Smooth muscle cell (in vitro differentiated cells): ENCODE data around the gene ZNF135. TPM values are rescaled to one million over a fixed set of nuclear protein-coding genes. Genes with fewer than 3 reads are reported as not detected.

Experiments used
- DNase-seq: peaks from one replicate; lab custom pipeline; 2025; ENCODE audit not compliant: unreplicated experiment; lab: John Stamatoyannopoulos, UW
- H2AFZ ChIP-seq: fragments of 200-600 bp; sonication (generic); 2 replicates; pipeline ENCODE4 v1.6.0; 2016; ENCODE audit warnings: antibody characterized with exemption, low read depth, mild to moderate bottlenecking
- H3F3A ChIP-seq: fragments of 200-600 bp; sonication (generic); 2 replicates; pipeline ENCODE4 v1.6.0; 2017; ENCODE audit warnings: antibody characterized with exemption, low read depth
- H3K27ac ChIP-seq: fragments of 200-600 bp; sonication (generic); 2 replicates; pipeline ENCODE4 v1.5.1; 2016; ENCODE audit warnings: low read depth, mild to moderate bottlenecking
- H3K27me3 ChIP-seq: fragments of 200-600 bp; sonication (generic); 2 replicates; pipeline ENCODE4 v1.6.1; 2016; ENCODE audit warnings: low read depth, mild to moderate bottlenecking
- H3K36me3 ChIP-seq: fragments of 200-600 bp; sonication (generic); 2 replicates; pipeline ENCODE4 v1.5.1; 2016; ENCODE audit warnings: low read depth
- H3K4me1 ChIP-seq: fragments of 200-600 bp; sonication (generic); 2 replicates; pipeline ENCODE4 v1.5.1; 2016; ENCODE audit warnings: low read depth
- H3K4me2 ChIP-seq: fragments of 200-600 bp; sonication (generic); 2 replicates; pipeline ENCODE4 v1.6.0; 2016; ENCODE audit warnings: mild to moderate bottlenecking
- H3K4me3 ChIP-seq: fragments of 200-600 bp; sonication (generic); 2 replicates; pipeline ENCODE4 v1.5.1; 2016; ENCODE audit warnings: mild to moderate bottlenecking
- H3K79me2 ChIP-seq: fragments of 200-600 bp; sonication (generic); 2 replicates; pipeline ENCODE4 v1.6.0; 2016; ENCODE audit warnings: low read depth, mild to moderate bottlenecking
- H3K9ac ChIP-seq: fragments of 200-600 bp; sonication (generic); 2 replicates; pipeline ENCODE4 v1.6.0; 2016; ENCODE audit warnings: low read depth
- H3K9me3 ChIP-seq: fragments of 200-600 bp; sonication (generic); replicated peaks from 2 replicates; pipeline ENCODE4 v1.5.1; 2016; ENCODE audit warnings: low read depth
- H4K20me1 ChIP-seq: fragments of 200-600 bp; sonication (generic); 2 replicates; pipeline ENCODE4 v1.6.0; 2016; ENCODE audit warnings: low read depth
- CTCF ChIP-seq: fragments of 200-600 bp; sonication (generic); IDR thresholded peaks from 2 replicates; pipeline ENCODE4 v1.5.1; 2017; ENCODE audit warnings: borderline replicate concordance, mild to moderate bottlenecking, antibody characterized with exemption; ENCODE audit not compliant: insufficient read depth, poor library complexity, severe bottlenecking
- WGBS: methylation state at CpG from one replicate; pipeline ENCODE4 v1.1.7; 2016; ENCODE audit warnings: low lambda C conversion rate; 5-methylcytosine and 5-hydroxymethylcytosine counted together
- polyA plus RNA-seq: library from polyadenylated mRNA; unstranded; fragments of >200 nt; fragmentation: Nextera tagmentation; extraction: Ambion mirVana; gene quantifications from 2 replicates; pipeline ENCODE4 v1.2.1, GENCODE V29; 2016
- total RNA-seq: library from RNA; depleted of rRNA; stranded (reverse); fragments of >200 nt; gene quantifications from 2 replicates; pipeline ENCODE4 v1.2.3, GENCODE V29; 2014

ZNF135 gene
- total and polyA plus RNA-seq, 2 experiments from 2014 or later = 3.2 to 3.7 TPM

DNA sequence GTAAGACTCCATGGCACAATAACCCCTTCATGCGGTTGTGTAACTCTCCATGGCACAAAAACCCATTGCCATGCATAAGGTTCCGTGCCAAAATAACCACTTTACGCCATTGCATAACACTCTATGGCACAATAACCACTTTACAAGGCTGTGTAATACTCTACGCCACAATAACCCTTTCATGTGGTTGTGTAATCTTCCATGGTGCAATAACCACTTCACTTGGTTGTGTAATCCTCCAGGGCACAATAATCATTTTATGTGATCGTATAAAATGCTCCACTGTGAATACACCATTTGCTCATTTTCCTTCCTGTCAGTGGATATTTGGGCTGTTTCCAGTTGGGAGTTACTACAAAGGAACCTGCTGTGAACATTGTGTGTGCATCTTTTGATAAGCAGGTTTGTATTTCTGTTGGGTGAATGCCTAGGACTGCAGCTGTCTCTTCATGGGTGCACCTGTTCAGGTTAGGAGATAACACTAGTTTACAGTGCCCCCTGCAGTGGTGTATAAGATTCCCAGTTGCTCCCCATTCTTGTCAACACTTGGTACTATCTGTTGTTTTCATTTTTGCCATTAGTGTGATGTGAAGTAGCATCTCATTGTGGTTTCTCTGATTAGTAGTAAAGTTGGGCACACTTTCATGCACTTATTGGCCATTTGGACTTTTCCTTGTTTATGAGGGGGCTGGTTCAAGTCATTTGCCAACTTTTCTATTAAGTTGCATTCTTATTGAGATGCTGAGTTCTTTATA is 60.1 kb downstream of the ZNF135 start:
- Histone ChIP-seq H3K4me1 (no peaks in the 10 kb centered on the region), H3K79me2 (no peaks in the 10 kb centered on the region)

More for the DNA sequence above, 60.1 kb downstream of the ZNF135 start:
- Histone ChIP-seq H4K20me1 (no peaks in the 10 kb centered on the region), H3F3A (no peaks in the 10 kb centered on the region), H2AFZ (no peak overlapping the region), H3K9me3 (peaks cover 2% of the 10 kb centered on the region), H3K27me3 (no peaks in the 10 kb centered on the region), H3K27ac (no peak overlapping the region), H3K9ac (no peak overlapping the region), H3K4me3 (no peak overlapping the region), H3K36me3 (no peaks in the 10 kb centered on the region), H3K4me2 (no peak overlapping the region)
- TF ChIP-seq CTCF = no peak
- no peak for DNase-seq
- 94% methylated on average over 5 of the region's 5 CpGs for WGBS

Other genes starting within 250 kb of the ZNF135 start
- gene ZNF552, start 244.4 kb upstream of the ZNF135 start, total RNA-seq = 2.8 and 6.7 TPM in 2 replicates
- 1.9 and 6.4 TPM in 2 replicates for gene ZNF552, start 244.4 kb upstream of the ZNF135 start, polyA plus RNA-seq
- 6.7 and 8.0 TPM in 2 replicates for gene ZNF587B, start 229.0 kb upstream of the ZNF135 start, total RNA-seq
- gene ZNF587B, start 229.0 kb upstream of the ZNF135 start, polyA plus RNA-seq = 1.2 and 4.3 TPM in 2 replicates
- gene ZNF587, start 209.4 kb upstream of the ZNF135 start, total RNA-seq = 13.9 and 22.8 TPM in 2 replicates
- gene ZNF587, start 209.4 kb upstream of the ZNF135 start, polyA plus RNA-seq = 3.9 and 8.5 TPM in 2 replicates
- 9.6 and 16.7 TPM in 2 replicates for gene ZNF814, start 170.2 kb upstream of the ZNF135 start, total RNA-seq
- 9.7 and 13.5 TPM in 2 replicates for gene ZNF814, start 170.2 kb upstream of the ZNF135 start, polyA plus RNA-seq
- gene ZNF417, start 142.7 kb upstream of the ZNF135 start, total RNA-seq = 9.8 and 12.0 TPM in 2 replicates
- gene ZNF417, start 142.7 kb upstream of the ZNF135 start, polyA plus RNA-seq = 2.6 and 5.1 TPM in 2 replicates
- gene ZNF418, start 123.9 kb upstream of the ZNF135 start, total RNA-seq = 7.5 and 10.2 TPM in 2 replicates
- 1.6 and 1.8 TPM in 2 replicates for gene ZNF418, start 123.9 kb upstream of the ZNF135 start, polyA plus RNA-seq
- gene ZNF256, start 111.6 kb upstream of the ZNF135 start, total RNA-seq = 4.5 and 10.3 TPM in 2 replicates
- 3.2 and 4.0 TPM in 2 replicates for gene ZNF256, start 111.6 kb upstream of the ZNF135 start, polyA plus RNA-seq
- 0.67 TPM in 1 of 2 replicates, not detected in the other for gene C19orf18, start 84.7 kb upstream of the ZNF135 start, total RNA-seq
- gene C19orf18, start 84.7 kb upstream of the ZNF135 start, polyA plus RNA-seq = 2.0 and 2.1 TPM in 2 replicates
- gene ZNF606, start 56.5 kb upstream of the ZNF135 start, total RNA-seq = 15.7 and 18.6 TPM in 2 replicates
- gene ZNF606, start 56.5 kb upstream of the ZNF135 start, polyA plus RNA-seq = 5.2 and 8.6 TPM in 2 replicates
- gene ZSCAN1, start 25.3 kb upstream of the ZNF135 start, total RNA-seq = 1.8 TPM in 1 of 2 replicates, not detected in the other
- gene ZSCAN1, start 25.3 kb upstream of the ZNF135 start, polyA plus RNA-seq = 0.94 and 1.4 TPM in 2 replicates
- gene ZSCAN18, start 38.9 kb downstream of the ZNF135 start, total RNA-seq = 32.9 and 34.6 TPM in 2 replicates
- gene ZSCAN18, start 38.9 kb downstream of the ZNF135 start, polyA plus RNA-seq = 54.6 and 66.5 TPM in 2 replicates
- gene ZNF329, start 91.5 kb downstream of the ZNF135 start, total RNA-seq = 14.3 and 22.3 TPM in 2 replicates
- 2.3 and 4.4 TPM in 2 replicates for gene ZNF329, start 91.5 kb downstream of the ZNF135 start, polyA plus RNA-seq
- 23.8 and 29.2 TPM in 2 replicates for gene ZNF274, start 123.8 kb downstream of the ZNF135 start, total RNA-seq
- 27.2 and 29.5 TPM in 2 replicates for gene ZNF274, start 123.8 kb downstream of the ZNF135 start, polyA plus RNA-seq
- 25.6 and 144 TPM in 2 replicates for gene ZNF544, start 169.6 kb downstream of the ZNF135 start, total RNA-seq
- 12.9 and 21.4 TPM in 2 replicates for gene ZNF544, start 169.6 kb downstream of the ZNF135 start, polyA plus RNA-seq
- 6.6 and 7.8 TPM in 2 replicates for gene ZNF8, start 219.7 kb downstream of the ZNF135 start, total RNA-seq
- 1.1 and 1.8 TPM in 2 replicates for gene ZNF8, start 219.7 kb downstream of the ZNF135 start, polyA plus RNA-seq
- 46.4 and 93.9 TPM in 2 replicates for gene ERVK3-1, start 246.1 kb downstream of the ZNF135 start, total RNA-seq
- gene ERVK3-1, start 246.1 kb downstream of the ZNF135 start, polyA plus RNA-seq = 46.5 and 57.7 TPM in 2 replicates